OCI-LY7 (cell line): ENCODE data around the gene ADAMTS17. TPM values are rescaled to one million over a fixed set of nuclear protein-coding genes. Genes with fewer than 3 reads are reported as not detected.

ENCODE experiments used
- BruUV-seq: library from RNA; stranded (reverse); fragments of 400-500 nt; replicated peaks from 2 replicates; lab custom pipeline; 2021; lab: Mats Ljungman, UMichigan
- CTCF ChIA-PET: fragments of 300-600 bp; sonication (Branson Sonifier 250); formaldehyde crosslinking; loops from one replicate; lab custom pipeline; 2022; ENCODE audit warnings: antibody characterized with exemption; ENCODE audit not compliant: unreplicated experiment; lab: Charles Lee
- POLR2A ChIA-PET: fragments of 300-600 bp; sonication (Branson Sonifier 250); formaldehyde crosslinking; loops from one replicate; lab custom pipeline; 2022; ENCODE audit warnings: antibody characterized with exemption; lab: Charles Lee
- DNase-seq: peaks from one replicate; pipeline ENCODE4 v3.0.0-alpha.2; 2015; ENCODE audit warnings: low spot score
- H2AFZ ChIP-seq: fragments of 200-600 bp; sonication (generic), shearing (Covaris generic); 2 replicates; pipeline ENCODE4 v1.6.1; 2014; ENCODE audit warnings: mild to moderate bottlenecking, antibody characterized with exemption, low read length, moderate library complexity
- H3K27ac ChIP-seq: fragments of 200-600 bp; sonication (generic); 2 replicates; pipeline ENCODE4 v1.5.1; 2014; ENCODE audit warnings: mixed run types, low read depth, mild to moderate bottlenecking, moderate library complexity, low read length, inconsistent platforms; ENCODE audit not compliant: poor library complexity, severe bottlenecking
- H3K36me3 ChIP-seq: fragments of 200-600 bp; sonication (generic); 2 replicates; pipeline ENCODE4 v1.6.1; 2014; ENCODE audit warnings: mild to moderate bottlenecking, antibody characterized with exemption, low read length, moderate library complexity, mixed read lengths; ENCODE audit not compliant: insufficient read depth
- H3K4me1 ChIP-seq: fragments of 200-600 bp; sonication (generic); 2 replicates; pipeline ENCODE4 v1.5.1; 2014; ENCODE audit warnings: mild to moderate bottlenecking, low read length; ENCODE audit not compliant: insufficient read depth, poor library complexity, severe bottlenecking
- H3K4me2 ChIP-seq: fragments of 200-600 bp; sonication (generic); 2 replicates; pipeline ENCODE4 v1.6.1; 2014; ENCODE audit warnings: mild to moderate bottlenecking, low read length
- H3K4me3 ChIP-seq: fragments of 200-600 bp; sonication (generic); 2 replicates; pipeline ENCODE4 v1.5.1; 2014; ENCODE audit warnings: mild to moderate bottlenecking, low read depth, low read length; ENCODE audit not compliant: poor library complexity, severe bottlenecking
- H3K79me2 ChIP-seq: fragments of 200-600 bp; sonication (generic); 2 replicates; pipeline ENCODE4 v1.6.1; 2016; ENCODE audit warnings: low read depth, mild to moderate bottlenecking, low read length, moderate library complexity, mixed read lengths; ENCODE audit not compliant: insufficient read depth
- H3K9me2 ChIP-seq: fragments of 200-600 bp; sonication (generic); 2 replicates; pipeline ENCODE4 v1.6.1; 2016; ENCODE audit warnings: mild to moderate bottlenecking, low read length, mixed read lengths; ENCODE audit not compliant: insufficient read depth
- H3K9me3 ChIP-seq: fragments of 200-600 bp; sonication (generic); 2 replicates; pipeline ENCODE4 v1.6.1; 2014; ENCODE audit warnings: mild to moderate bottlenecking, mixed run types, low read length, mixed read lengths
- H4K20me1 ChIP-seq: fragments of 200-600 bp; sonication (generic); 2 replicates; pipeline ENCODE4 v1.6.1; 2014; ENCODE audit warnings: mild to moderate bottlenecking, antibody characterized with exemption, low read length, moderate library complexity, mixed read lengths; ENCODE audit not compliant: insufficient read depth
- EZH2phosphoT487 ChIP-seq: fragments of 200-600 bp; sonication (generic); IDR thresholded peaks from 2 replicates; pipeline ENCODE4 v1.6.1; 2018; ENCODE audit warnings: low read depth, borderline replicate concordance, mild to moderate bottlenecking, mixed run types, antibody characterized with exemption, low read length, moderate library complexity, mixed read lengths
- intact Hi-C: fragments of 100-400 bp; cut with micrococcal nuclease; formaldehyde crosslinking; loops from one replicate; pipeline ENCODE4 v1.10.0; 2022; ENCODE audit not compliant: unreplicated experiment
- total RNA-seq, 2 experiments: library from RNA; depleted of rRNA in 1 of 2; stranded (reverse); fragments of >200 nt in 1 of 2; shearing (Covaris generic) in 1 of 2; gene quantifications; 2 replicates each; pipeline ENCODE4 v1.2.3, GENCODE V29; 2014 to 2022
- TF ChIP-seq, protein P1 (sequence below): fragments of 200-600 bp; sonication (generic); conservative IDR thresholded peaks from 2 replicates; pipeline ENCODE4 v1.5.1; 2014; ENCODE audit warnings: mild to moderate bottlenecking, antibody characterized with exemption, low read length, moderate library complexity, mixed read lengths

The ADAMTS17 gene
- total RNA-seq, 2 experiments from 2014 or later = not detected

- ChIA-PET POLR2A (interaction anchor here (1.0 kb wide), 1 partner anchor 271 kb away, joined by 3 read pairs; no protein-coding TSS in a partner anchor), CTCF (no interaction called here)
- intact Hi-C loops = no loop called here
- no peak overlapping the region for H3K27ac ChIP-seq
- H3K9me3 ChIP-seq = no peaks in the 10 kb centered on the region
- H4K20me1 ChIP-seq = no peaks in the 10 kb centered on the region
- H3K79me2 ChIP-seq = no peaks in the 10 kb centered on the region
- H3K4me3 ChIP-seq = no peak overlapping the region
- H3K4me2 ChIP-seq = no peak overlapping the region
- no peak overlapping the region for H2AFZ ChIP-seq
- no peak for DNase-seq
- no peak for TF ChIP-seq EZH2phosphoT487
- TF ChIP-seq, protein P1, sequence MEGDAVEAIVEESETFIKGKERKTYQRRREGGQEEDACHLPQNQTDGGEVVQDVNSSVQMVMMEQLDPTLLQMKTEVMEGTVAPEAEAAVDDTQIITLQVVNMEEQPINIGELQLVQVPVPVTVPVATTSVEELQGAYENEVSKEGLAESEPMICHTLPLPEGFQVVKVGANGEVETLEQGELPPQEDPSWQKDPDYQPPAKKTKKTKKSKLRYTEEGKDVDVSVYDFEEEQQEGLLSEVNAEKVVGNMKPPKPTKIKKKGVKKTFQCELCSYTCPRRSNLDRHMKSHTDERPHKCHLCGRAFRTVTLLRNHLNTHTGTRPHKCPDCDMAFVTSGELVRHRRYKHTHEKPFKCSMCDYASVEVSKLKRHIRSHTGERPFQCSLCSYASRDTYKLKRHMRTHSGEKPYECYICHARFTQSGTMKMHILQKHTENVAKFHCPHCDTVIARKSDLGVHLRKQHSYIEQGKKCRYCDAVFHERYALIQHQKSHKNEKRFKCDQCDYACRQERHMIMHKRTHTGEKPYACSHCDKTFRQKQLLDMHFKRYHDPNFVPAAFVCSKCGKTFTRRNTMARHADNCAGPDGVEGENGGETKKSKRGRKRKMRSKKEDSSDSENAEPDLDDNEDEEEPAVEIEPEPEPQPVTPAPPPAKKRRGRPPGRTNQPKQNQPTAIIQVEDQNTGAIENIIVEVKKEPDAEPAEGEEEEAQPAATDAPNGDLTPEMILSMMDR = no peak
- H3K9me2 ChIP-seq = no peaks in the 10 kb centered on the region
- no TSS peak for BruUV-seq
- H3K4me1 ChIP-seq = no peaks in the 10 kb centered on the region
- H3K36me3 ChIP-seq = no peaks in the 10 kb centered on the region
Observed at GRCh38 chr15:100125401-100126191, 216.2 kb downstream of the ADAMTS17 start.

DNA sequence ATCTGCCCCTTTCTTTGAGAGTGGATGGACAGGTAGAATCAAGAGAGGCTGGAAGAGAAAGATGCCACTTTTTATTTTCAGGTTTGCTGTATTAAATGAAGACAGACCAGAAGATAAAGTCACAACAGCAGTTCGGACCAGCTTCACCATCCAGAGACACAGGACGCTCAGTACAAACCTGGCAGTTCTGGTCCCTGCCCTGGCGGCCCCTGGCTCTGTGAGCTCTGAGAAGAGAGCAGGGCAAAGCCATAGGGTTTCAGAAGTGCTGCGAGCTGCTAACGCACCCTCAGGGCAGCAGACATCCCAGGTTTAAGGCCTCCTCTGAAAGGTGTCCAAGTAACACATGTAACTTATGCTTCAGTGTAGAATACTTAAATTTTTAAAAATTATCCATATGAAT lies 216.8 kb downstream of the ADAMTS17 start:
- BruUV-seq = no TSS peak

More for the DNA sequence above, 216.8 kb downstream of the ADAMTS17 start:
- no peak overlapping the region for H3K4me2 ChIP-seq
- H3K9me3 ChIP-seq = no peaks in the 10 kb centered on the region
- CTCF ChIA-PET = no interaction called here
- POLR2A ChIA-PET = no interaction called here
- H3K79me2 ChIP-seq = no peaks in the 10 kb centered on the region
- H3K4me3 ChIP-seq = no peak overlapping the region
- no peak overlapping the region for H2AFZ ChIP-seq
- H3K36me3 ChIP-seq = no peaks in the 10 kb centered on the region
- no peak for TF ChIP-seq EZH2phosphoT487
- TF ChIP-seq, protein P1 = no peak
- no peaks in the 10 kb centered on the region for H3K4me1 ChIP-seq
- H4K20me1 ChIP-seq = no peaks in the 10 kb centered on the region
- no peak for DNase-seq
- no peaks in the 10 kb centered on the region for H3K9me2 ChIP-seq
- no peak overlapping the region for H3K27ac ChIP-seq
- intact Hi-C loops = no loop called here
